Measurements from ENCODE around the gene TSLP. TPM values are rescaled to one million over a fixed set of nuclear protein-coding genes. Genes with fewer than 3 reads are reported as not detected.

The TSLP gene
- total and polyA plus RNA-seq, 2 of the 8 experiments (the other 6 are each of a cell fraction or from before 2014, with no cell fraction given), result 0.39 to 1.9 TPM

- peak; percentile 92 for TF ChIP-seq GTF2F1 (IDR thresholded peaks at IDR 0.05; ENCODE audit: borderline replicate concordance, low read depth, low read length)
- TF ChIP-seq MAX (IDR thresholded peaks at IDR 0.05), result peak; percentile 100
- TF ChIP-seq RXRA (IDR thresholded peaks at IDR 0.05; ENCODE audit: insufficient read depth, low read depth, low read length), result no peak
- TF ChIP-seq JUND (IDR thresholded peaks at IDR 0.05; ENCODE audit: low read length), result peak; percentile 60; the same call in 1 of the 2 replicates
- TF ChIP-seq CHD2 (IDR thresholded peaks at IDR 0.05; ENCODE audit: low read length), result peak; percentile 74
- peak; percentile 6; the same call in 1 of the 2 replicates for TF ChIP-seq TEAD4 (IDR thresholded peaks at IDR 0.05; ENCODE audit: low read depth, low read length)
- TF ChIP-seq SP1 (IDR thresholded peaks at IDR 0.05; ENCODE audit: low read depth, low read length), result peak; percentile 72
- peak; percentile 93 for TF ChIP-seq PHF8 (conservative IDR thresholded peaks at IDR 0.05; ENCODE audit: low read depth, low read length)
- TF ChIP-seq YY1 (IDR thresholded peaks at IDR 0.05; ENCODE audit: low read depth, low read length), result peak; percentile 71
- TF ChIP-seq SIN3A (conservative IDR thresholded peaks at IDR 0.05 in 1 of 2, IDR thresholded peaks at IDR 0.05 in 1 of 2; ENCODE audit: low read depth in 1 of 2, low read length in 2 of 2), result peak in 1 of 2 experiments; percentile 94; a peak in 2 of 4 replicates
- TF ChIP-seq TCF12 (IDR thresholded peaks at IDR 0.05; ENCODE audit: low read depth, low read length), result peak; percentile 76; the same call in 1 of the 2 replicates
- no peak for TF ChIP-seq CHD1 (IDR thresholded peaks at IDR 0.05; ENCODE audit: low read depth, low read length)
- no peak for TF ChIP-seq ATF3 (IDR thresholded peaks at IDR 0.05; ENCODE audit: insufficient read depth, low read depth, low read length)
- TF ChIP-seq POLR2A (IDR thresholded peaks at IDR 0.05; ENCODE audit: control extremely low read depth in 1 of 2, low read depth in 2 of 2, low read length in 2 of 2), result peak; percentile 33 to 91
- TF ChIP-seq POLR2AphosphoS5 (IDR thresholded peaks at IDR 0.05; ENCODE audit: low read depth, low read length), result peak; percentile 87
- no peak for TF ChIP-seq NANOG (IDR thresholded peaks at IDR 0.05; ENCODE audit: insufficient read depth, low read depth, low read length, poor library complexity, severe bottlenecking)
- peak; percentile 88 for TF ChIP-seq CREB1 (IDR thresholded peaks at IDR 0.05)
- TF ChIP-seq CBX8 (IDR thresholded peaks at IDR 0.05; ENCODE audit: borderline replicate concordance, low read depth, low read length), result no peak
- TF ChIP-seq ASH2L (IDR thresholded peaks at IDR 0.05; ENCODE audit: low read length), result peak; percentile 89
- no peak for TF ChIP-seq SUZ12 (IDR thresholded peaks at IDR 0.05; ENCODE audit: low read length)
- TF ChIP-seq EGR1 (IDR thresholded peaks at IDR 0.05; ENCODE audit: borderline replicate concordance, low read depth, low read length), result peak; percentile 46; the same call in 1 of the 2 replicates
- peak; percentile 85 for TF ChIP-seq KDM1A (IDR thresholded peaks at IDR 0.05; ENCODE audit: borderline replicate concordance, low read length)
Observed at GRCh38 chr5:111092062-111092853, 20.7 kb downstream of the TSLP start, which contains the start of gene WDR36 (continued).
